IMR-90 (cell line): Measurements from ENCODE around the gene COPS9. TPM values are rescaled to one million over a fixed set of nuclear protein-coding genes. Genes with fewer than 3 reads are reported as not detected.

Experiments used
- ATAC-seq: fragments of 200-7000 bp; cut with Tn5 transposase; 2 replicates; pipeline ENCODE4 v1.9.1; 2020; ENCODE audit warnings: low read depth, mild to moderate bottlenecking, moderate library complexity
- BruUV-seq: library from RNA; stranded (reverse); fragments of 400-500 nt; replicated peaks from 2 replicates; lab custom pipeline; 2021; lab: Mats Ljungman, UMichigan
- CTCF ChIA-PET: fragments of 300-600 bp; formaldehyde crosslinking; extraction: SDS; loops from one replicate; lab custom pipeline; 2021; ENCODE audit warnings: antibody characterized with exemption; lab: Yijun Ruan, JAX
- POLR2A ChIA-PET: fragments of 300-600 bp; sonication (Branson Sonifier 250); formaldehyde crosslinking; loops from one replicate; lab custom pipeline; 2022; ENCODE audit warnings: antibody characterized with exemption; ENCODE audit not compliant: unreplicated experiment; lab: Charles Lee
- DNase-seq: peaks from one replicate; pipeline ENCODE4 v3.0.0; 2013
- H2AFZ ChIP-seq: replicated peaks from 2 replicates; pipeline ENCODE3; 2013; ENCODE audit warnings: low read length, mild to moderate bottlenecking; ENCODE audit not compliant: poor library complexity
- H2AK5ac ChIP-seq: 2 replicates; pipeline ENCODE4 v1.6.1; 2013; ENCODE audit warnings: low read depth, low read length, inconsistent platforms
- H2AK9ac ChIP-seq: replicated peaks from 2 replicates; pipeline ENCODE3; 2013; ENCODE audit warnings: mild to moderate bottlenecking, low read depth, low read length, moderate library complexity; ENCODE audit not compliant: poor library complexity
- H2BK120ac ChIP-seq: 2 replicates; pipeline ENCODE4 v1.6.1; 2013; ENCODE audit warnings: low read depth, low read length, inconsistent platforms
- H2BK15ac ChIP-seq: 3 replicates; pipeline ENCODE4 v1.6.1; 2013; ENCODE audit warnings: low read depth, low read length, inconsistent platforms
- H2BK20ac ChIP-seq: 2 replicates; pipeline ENCODE4 v1.6.1; 2013; ENCODE audit warnings: low read depth, mild to moderate bottlenecking, inconsistent platforms, low read length, moderate library complexity
- H2BK5ac ChIP-seq: 2 replicates; pipeline ENCODE4 v1.6.1; 2013; ENCODE audit warnings: mild to moderate bottlenecking, low read depth, low read length, inconsistent platforms; ENCODE audit not compliant: poor library complexity, severe bottlenecking
- H3K14ac ChIP-seq: replicated peaks from 2 replicates; pipeline ENCODE4 v1.6.1; 2013; ENCODE audit warnings: low read depth, low read length, inconsistent platforms
- H3K18ac ChIP-seq: 2 replicates; pipeline ENCODE4 v1.6.1; 2013; ENCODE audit warnings: low read depth, low read length, control low read depth
- H3K23ac ChIP-seq: 2 replicates; pipeline ENCODE4 v1.6.1; 2013; ENCODE audit warnings: low read depth, low read length, inconsistent platforms
- H3K27ac ChIP-seq: 2 replicates; pipeline ENCODE4 v1.5.1; 2013; ENCODE audit warnings: mild to moderate bottlenecking, control low read depth, low read length; ENCODE audit not compliant: insufficient read depth
- H3K27me3 ChIP-seq: 2 replicates; pipeline ENCODE4 v1.6.1; 2013; ENCODE audit warnings: low read length; ENCODE audit not compliant: control insufficient read depth, insufficient read depth
- H3K36me3 ChIP-seq: 2 replicates; pipeline ENCODE4 v1.6.1; 2013; ENCODE audit warnings: low read length, mixed read lengths; ENCODE audit not compliant: control insufficient read depth, insufficient read depth
- H3K4ac ChIP-seq: 2 replicates; pipeline ENCODE4 v1.6.1; 2013; ENCODE audit warnings: low read depth, low read length, inconsistent platforms
- H3K4me1 ChIP-seq: 2 replicates; pipeline ENCODE4 v1.6.1; 2013; ENCODE audit warnings: low read length, mixed read lengths; ENCODE audit not compliant: control insufficient read depth, insufficient read depth
- H3K4me2 ChIP-seq: 2 replicates; pipeline ENCODE4 v1.6.1; 2013; ENCODE audit warnings: low read depth, mild to moderate bottlenecking, control low read depth, low read length, moderate library complexity
- H3K4me3 ChIP-seq: 2 replicates; pipeline ENCODE4 v1.5.1; 2013; ENCODE audit warnings: low read depth, mild to moderate bottlenecking, control low read depth, low read length, moderate library complexity; ENCODE audit not compliant: insufficient read depth
- H3K56ac ChIP-seq: 2 replicates; pipeline ENCODE4 v1.6.1; 2013; ENCODE audit warnings: low read length, inconsistent platforms; ENCODE audit not compliant: insufficient read depth; ENCODE audit errors: extremely low read depth
- H3K79me1 ChIP-seq, 2 experiments: 2 replicates each; pipeline ENCODE4 v1.6.1; 2013; ENCODE audit warnings: low read length in 2 of 2, inconsistent platforms in 1 of 2, low read depth in 1 of 2
- H3K9ac ChIP-seq: 2 replicates; pipeline ENCODE4 v1.6.1; 2013; ENCODE audit warnings: low read depth, low read length, control low read depth
- H3K9me1 ChIP-seq: 2 replicates; pipeline ENCODE4 v1.6.1; 2013; ENCODE audit warnings: low read length, inconsistent platforms; ENCODE audit not compliant: insufficient read depth
- H3K9me3 ChIP-seq: 2 replicates; pipeline ENCODE4 v1.6.1; 2013; ENCODE audit warnings: low read length; ENCODE audit not compliant: control insufficient read depth, insufficient read depth
- H4K20me1 ChIP-seq: 2 replicates; pipeline ENCODE4 v1.6.1; 2013; ENCODE audit warnings: low read length, inconsistent platforms; ENCODE audit not compliant: insufficient read depth
- H4K5ac ChIP-seq: 2 replicates; pipeline ENCODE4 v1.6.1; 2013; ENCODE audit warnings: mild to moderate bottlenecking, low read depth, low read length, control low read depth
- H4K8ac ChIP-seq, 2 experiments: 2 replicates each; pipeline ENCODE4 v1.6.1; 2013; ENCODE audit warnings: low read depth in 2 of 2, low read length in 2 of 2, control low read depth in 1 of 2, inconsistent platforms in 1 of 2
- H4K91ac ChIP-seq: 2 replicates; pipeline ENCODE4 v1.6.1; 2013; ENCODE audit warnings: low read depth, low read length, inconsistent platforms; ENCODE audit not compliant: insufficient read depth
- POLR2A ChIP-seq: IDR thresholded peaks from 2 replicates; pipeline ENCODE4 v1.6.1; 2012; ENCODE audit warnings: mild to moderate bottlenecking, low read depth, low read length
- RFX5 ChIP-seq: IDR thresholded peaks from 2 replicates; pipeline ENCODE4 v1.8.0; 2012; ENCODE audit warnings: low read depth, mild to moderate bottlenecking, low read length, moderate library complexity
- WGBS, 2 experiments: methylation state at CpG; one replicate each; pipeline versions ENCODE4 v1.1.5 to v1.1.7; 2013; ENCODE audit warnings: missing lambda C conversion rate in 2 of 2; ENCODE audit not compliant: insufficient read length in 1 of 2; ENCODE audit errors: extremely low coverage in 2 of 2; 5-methylcytosine and 5-hydroxymethylcytosine counted together
- dilution Hi-C: fragments of 300-500 bp; cut with HindIII; formaldehyde crosslinking; loops from one replicate; pipeline ENCODE4 v1.14.3; 2018; ENCODE audit warnings: low sequenced_read_pairs; ENCODE audit not compliant: unreplicated experiment
- in situ Hi-C: fragments of 300-500 bp; cut with MboI; formaldehyde crosslinking; loops from 3 replicates; pipeline ENCODE4 v1.14.3; 2019; ENCODE audit warnings: low sequenced_read_pairs, inconsistent platforms, mixed read lengths
- intact Hi-C: fragments of 100-400 bp; cut with micrococcal nuclease; formaldehyde crosslinking; loops from 2 replicates; pipeline ENCODE4 v1.10.0; 2022
- polyA plus RNA-seq, 3 experiments: library from polyadenylated mRNA; depleted of rRNA; stranded (reverse); fragments of >200 nt; gene quantifications; 2 replicates each; pipeline ENCODE4 v1.2.3, GENCODE V29; 2012; ENCODE audit warnings: low replicate concordance in 1 of 3
- total RNA-seq: library from RNA; depleted of rRNA; stranded (reverse); fragments of >200 nt; gene quantifications from 2 replicates; pipeline ENCODE4 v1.2.3, GENCODE V29; 2012
- TF ChIP-seq, protein P1 (sequence below): fragments of 150-350 bp; IDR thresholded peaks from 2 replicates; pipeline ENCODE4 v1.6.1; 2016; ENCODE audit warnings: low read depth, mild to moderate bottlenecking, low read length, moderate library complexity, borderline replicate concordance

The COPS9 gene
- total and polyA plus RNA-seq, 2 of the 4 experiments (the other 2 are of a cell fraction): 85.9 to 309 TPM

- ChIA-PET POLR2A (no interaction called here), CTCF (no interaction called here)
- Histone ChIP-seq H3K4me1 (no peaks in the 10 kb centered on the region), H2BK120ac (no peak overlapping the region), H3K4me2 (no peak overlapping the region), H4K8ac (no peak overlapping the region), H3K9me1 (no peaks in the 10 kb centered on the region), H2AFZ (no peak overlapping the region), H3K14ac (no peak overlapping the region), H3K4ac (no peak overlapping the region), H3K27ac (no peak overlapping the region), H3K9ac (no peak overlapping the region), H3K79me1 (no peaks in the 10 kb centered on the region), H3K9me3 (0 out of 2 replicates have a peak, but pooled peaks cover 1% of the 10 kb centered on the region), H4K5ac (no peak overlapping the region), H2AK5ac (no peak overlapping the region), H3K36me3 (no peaks in the 10 kb centered on the region), H3K27me3 (peaks cover 36% of the 10 kb centered on the region), H3K56ac (no peak overlapping the region), H2BK5ac (no peak overlapping the region), H3K23ac (no peak overlapping the region), H3K18ac (no peak overlapping the region), H2AK9ac (no peak overlapping the region), H4K91ac (no peak overlapping the region), H2BK20ac (no peak overlapping the region), H3K4me3 (no peak overlapping the region), H2BK15ac (no peak overlapping the region), H4K20me1 (no peaks in the 10 kb centered on the region)
- dilution Hi-C loops: no loop called here
- in situ Hi-C loops: no loop called here
- no CpG with 5 or more reads among the region's 13 CpGs for WGBS, 2 experiments
- intact Hi-C loops: no loop called here
- DNase-seq (no peak), ATAC-seq (no peak)
- no TSS peak for BruUV-seq
- TF ChIP-seq, protein P1, sequence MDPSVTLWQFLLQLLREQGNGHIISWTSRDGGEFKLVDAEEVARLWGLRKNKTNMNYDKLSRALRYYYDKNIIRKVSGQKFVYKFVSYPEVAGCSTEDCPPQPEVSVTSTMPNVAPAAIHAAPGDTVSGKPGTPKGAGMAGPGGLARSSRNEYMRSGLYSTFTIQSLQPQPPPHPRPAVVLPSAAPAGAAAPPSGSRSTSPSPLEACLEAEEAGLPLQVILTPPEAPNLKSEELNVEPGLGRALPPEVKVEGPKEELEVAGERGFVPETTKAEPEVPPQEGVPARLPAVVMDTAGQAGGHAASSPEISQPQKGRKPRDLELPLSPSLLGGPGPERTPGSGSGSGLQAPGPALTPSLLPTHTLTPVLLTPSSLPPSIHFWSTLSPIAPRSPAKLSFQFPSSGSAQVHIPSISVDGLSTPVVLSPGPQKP: no peak
- no peak for TF ChIP-seq RFX5
- no peak for TF ChIP-seq POLR2A
These were observed 19.8 kb upstream of the COPS9 start for GRCh38 chr2:240155745-240156390.
